AG09319 (cell line): ENCODE results near the gene BCL7A.
A peak's percentile ranks its signal among the peaks of the same experiment; 100 is the strongest.

ENCODE experiments used
- DNase-seq: peaks from one replicate; pipeline ENCODE4 v3.0.0-alpha.2; 2010; ENCODE audit warnings: low read depth; ENCODE audit errors: extremely low read depth
- CTCF ChIP-seq: IDR thresholded peaks from 2 replicates; pipeline ENCODE4 v1.5.1; 2011; ENCODE audit warnings: low read depth, mild to moderate bottlenecking, inconsistent platforms, low read length, moderate library complexity

The BCL7A gene

GRCh38 chr12:122090759-122091515 is 69.3 kb downstream of the BCL7A start:
- DNase-seq: peak; percentile 87
- no peak for TF ChIP-seq CTCF

- no peak for DNase-seq
- no peak for TF ChIP-seq CTCF
Observed at GRCh38 chr12:122093098-122093883, 71.6 kb downstream of the BCL7A start.

- no peak for DNase-seq
- no peak for TF ChIP-seq CTCF
Observed at GRCh38 chr12:122094137-122094734, 72.6 kb downstream of the BCL7A start.

DNA sequence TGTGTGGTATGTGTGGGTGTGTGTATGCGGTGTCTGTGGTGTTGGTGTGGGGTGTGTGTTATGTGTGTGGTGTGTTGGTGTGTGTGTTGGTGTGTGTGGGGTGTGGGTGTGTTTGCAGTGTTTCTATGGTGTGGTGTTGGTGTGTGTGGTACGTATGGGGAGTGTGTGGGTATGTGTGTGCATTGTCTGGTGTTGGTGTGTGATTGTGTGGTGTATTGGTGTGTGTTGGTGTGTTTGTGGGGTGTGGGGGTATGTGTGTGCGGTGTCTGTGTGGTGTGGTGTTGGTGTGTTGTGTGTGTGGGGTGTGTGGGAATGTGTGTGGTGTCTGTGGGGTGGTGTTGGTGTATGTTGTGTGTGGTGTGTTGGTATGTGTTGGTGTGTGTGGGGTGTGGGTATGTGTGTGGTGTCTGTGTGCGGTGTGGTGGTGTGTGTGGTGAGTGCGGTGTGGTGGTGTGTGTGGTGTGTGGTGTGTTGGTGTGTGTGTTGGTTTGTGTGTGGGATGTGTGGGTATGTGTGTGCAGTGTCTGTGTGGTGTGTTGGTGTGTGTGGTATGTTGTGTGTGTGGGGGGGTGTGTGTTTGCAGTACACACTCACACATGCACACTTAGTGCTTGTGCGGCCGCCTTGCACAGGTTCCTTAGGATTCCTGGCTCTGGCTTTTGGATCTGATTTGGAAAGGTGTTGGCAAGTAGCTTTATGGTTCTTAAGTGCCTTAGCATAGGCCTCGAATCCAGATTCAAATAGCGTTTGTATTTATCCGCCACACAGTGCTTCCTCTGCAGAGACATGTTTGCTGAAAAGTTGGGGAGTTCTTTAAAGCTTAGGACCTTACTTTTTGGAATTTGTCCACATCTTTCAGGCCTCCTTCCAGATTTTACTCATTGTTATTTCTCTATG is 73.3 kb downstream of the BCL7A start:
- DNase-seq: no peak

GRCh38 chr12:122096014-122096413 is 74.3 kb downstream of the BCL7A start:
- TF ChIP-seq CTCF: no peak

More for the DNA sequence above, 73.3 kb downstream of the BCL7A start:
- TF ChIP-seq CTCF: no peak

GRCh38 chr12:122096591-122097149 is 75.0 kb downstream of the BCL7A start:
- no peak for TF ChIP-seq CTCF
- DNase-seq: no peak

More at GRCh38 chr12:122096014-122096413, 74.3 kb downstream of the BCL7A start:
- DNase-seq: no peak
